ENCODE measurements around the gene DDX42.

- no peak for TF ChIP-seq CTCF (IDR thresholded peaks at IDR 0.05)
- TF ChIP-seq USF2 (CRISPR knock-in tag; IDR thresholded peaks at IDR 0.05): no peak
Measured at GRCh38 chr17:63826468-63827001, 52.6 kb downstream of the DDX42 start.

All from WTC11 (cell line).